ENCODE measurements around the gene SBNO1.

SBNO1 gene

DNA sequence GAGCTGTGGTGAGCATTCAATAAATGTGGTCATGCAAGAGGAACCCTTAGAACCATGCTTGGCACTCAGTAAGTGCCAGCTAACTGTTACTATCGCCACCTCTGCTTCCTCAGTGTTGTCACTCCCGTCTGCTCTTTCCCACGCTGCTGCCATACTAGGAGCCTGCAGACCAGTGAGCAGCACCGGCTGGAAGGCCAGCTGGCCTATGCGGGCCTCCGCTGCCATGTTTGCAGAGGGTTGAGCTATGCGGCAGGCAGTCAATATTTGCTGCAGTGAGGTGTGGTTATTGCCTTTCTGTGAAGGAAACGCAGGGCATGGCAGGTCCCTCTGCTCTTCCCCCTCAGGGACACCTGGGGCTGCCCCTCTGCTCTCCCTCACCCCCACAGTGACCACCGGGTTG, 32.3 kb upstream of the SBNO1 start:
- no peak overlapping the region for H3K4me3 ChIP-seq (ENCODE audit: low read depth, low read length)
- H3K36me3 ChIP-seq (replicated peaks): peaks cover 64% of the 10 kb centered on the region
- DNase-seq: no peak
- no peak overlapping the region for H3K27ac ChIP-seq
- TF ChIP-seq, protein P1, sequence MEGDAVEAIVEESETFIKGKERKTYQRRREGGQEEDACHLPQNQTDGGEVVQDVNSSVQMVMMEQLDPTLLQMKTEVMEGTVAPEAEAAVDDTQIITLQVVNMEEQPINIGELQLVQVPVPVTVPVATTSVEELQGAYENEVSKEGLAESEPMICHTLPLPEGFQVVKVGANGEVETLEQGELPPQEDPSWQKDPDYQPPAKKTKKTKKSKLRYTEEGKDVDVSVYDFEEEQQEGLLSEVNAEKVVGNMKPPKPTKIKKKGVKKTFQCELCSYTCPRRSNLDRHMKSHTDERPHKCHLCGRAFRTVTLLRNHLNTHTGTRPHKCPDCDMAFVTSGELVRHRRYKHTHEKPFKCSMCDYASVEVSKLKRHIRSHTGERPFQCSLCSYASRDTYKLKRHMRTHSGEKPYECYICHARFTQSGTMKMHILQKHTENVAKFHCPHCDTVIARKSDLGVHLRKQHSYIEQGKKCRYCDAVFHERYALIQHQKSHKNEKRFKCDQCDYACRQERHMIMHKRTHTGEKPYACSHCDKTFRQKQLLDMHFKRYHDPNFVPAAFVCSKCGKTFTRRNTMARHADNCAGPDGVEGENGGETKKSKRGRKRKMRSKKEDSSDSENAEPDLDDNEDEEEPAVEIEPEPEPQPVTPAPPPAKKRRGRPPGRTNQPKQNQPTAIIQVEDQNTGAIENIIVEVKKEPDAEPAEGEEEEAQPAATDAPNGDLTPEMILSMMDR (IDR thresholded peaks at IDR 0.05; ENCODE audit: low read depth, low read length, missing control alignments): no peak
- H3K27me3 ChIP-seq (replicated peaks): no peaks in the 10 kb centered on the region
- in situ Hi-C loops (cut with HindIII; ENCODE audit: low pct_ligation_motif_present, low sequenced_read_pairs): no loop called here

DNA sequence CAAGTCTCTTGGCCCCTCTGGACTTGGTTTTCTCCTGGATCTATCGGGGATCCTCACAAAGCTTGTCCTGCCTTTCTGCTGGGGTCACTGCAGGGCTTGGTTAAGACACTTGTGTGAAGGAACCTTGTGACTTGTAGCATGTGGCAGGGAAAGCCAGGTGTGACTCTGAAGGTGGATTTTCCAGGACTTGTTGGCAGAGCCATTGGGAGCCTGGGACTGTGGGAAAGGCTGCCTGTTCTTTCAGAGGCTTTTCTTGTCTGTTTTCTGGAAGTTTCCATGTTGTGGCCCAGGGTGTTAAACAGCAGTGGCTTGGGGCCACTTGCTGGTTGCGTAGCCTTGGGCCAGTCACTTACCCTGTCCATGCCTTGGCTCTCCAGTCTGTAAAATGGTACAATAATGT, 31.9 kb upstream of the SBNO1 start:
- Histone ChIP-seq H3K27me3 (replicated peaks) (no peaks in the 10 kb centered on the region), H3K4me3 (ENCODE audit: low read depth, low read length) (no peak overlapping the region), H3K36me3 (replicated peaks) (peaks cover 65% of the 10 kb centered on the region), H3K27ac (no peak overlapping the region)
- no peak for DNase-seq
- in situ Hi-C loops (cut with HindIII; ENCODE audit: low pct_ligation_motif_present, low sequenced_read_pairs): no loop called here
- TF ChIP-seq, protein P1 (IDR thresholded peaks at IDR 0.05; ENCODE audit: low read depth, low read length, missing control alignments): no peak

DNA sequence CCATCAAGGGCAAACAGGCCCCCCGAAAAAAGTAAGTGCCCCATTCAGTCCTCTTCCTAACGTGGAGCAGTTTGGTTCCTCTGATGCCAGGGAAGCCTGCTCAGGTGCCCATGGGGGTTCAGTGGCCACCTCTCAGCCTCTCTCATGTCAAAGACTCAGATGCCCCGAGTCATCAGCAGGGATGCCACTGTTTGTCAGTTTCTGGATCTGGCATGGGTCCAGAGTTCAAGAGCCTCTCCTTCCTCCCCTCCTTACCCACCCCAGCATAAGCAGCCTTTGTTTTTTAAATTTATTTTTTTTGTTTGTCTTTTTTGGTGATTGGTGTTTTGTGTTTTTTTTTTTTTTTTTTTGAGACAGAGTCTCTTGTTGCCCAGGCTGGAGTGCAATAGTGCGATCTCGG, 30.6 kb upstream of the SBNO1 start:
- Histone ChIP-seq H3K27me3 (replicated peaks) (no peaks in the 10 kb centered on the region), H3K36me3 (replicated peaks) (peaks cover 75% of the 10 kb centered on the region), H3K27ac (no peak overlapping the region), H3K4me3 (ENCODE audit: low read depth, low read length) (no peak overlapping the region)
- TF ChIP-seq, protein P1 (IDR thresholded peaks at IDR 0.05; ENCODE audit: low read depth, low read length, missing control alignments): no peak
- in situ Hi-C loops (cut with HindIII; ENCODE audit: low pct_ligation_motif_present, low sequenced_read_pairs): no loop called here
- no peak for DNase-seq

DNA sequence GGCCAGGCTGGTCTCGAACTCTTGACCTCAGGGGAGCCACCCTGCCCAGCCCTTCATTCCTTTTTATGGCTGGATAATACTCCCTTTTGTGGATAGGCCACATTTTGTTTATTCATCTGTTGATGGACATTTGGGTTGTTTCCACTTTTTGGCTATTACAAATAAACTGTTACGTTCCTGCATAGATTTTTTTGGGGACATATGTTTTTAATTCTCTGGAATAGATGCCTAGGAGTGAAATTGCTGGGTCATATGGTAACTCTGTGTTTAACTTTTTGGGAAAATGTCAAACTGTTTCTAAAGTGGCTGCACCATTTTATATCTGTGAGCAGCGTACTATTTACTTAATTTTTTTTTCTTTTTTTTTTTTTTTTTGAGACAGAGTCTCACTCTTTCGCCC, 29.1 kb upstream of the SBNO1 start:
- in situ Hi-C loops (cut with HindIII; ENCODE audit: low pct_ligation_motif_present, low sequenced_read_pairs): no loop called here
- no peak for DNase-seq
- no peak overlapping the region for H3K27ac ChIP-seq
- TF ChIP-seq, protein P1 (IDR thresholded peaks at IDR 0.05; ENCODE audit: low read depth, low read length, missing control alignments): no peak
- no peak overlapping the region for H3K4me3 ChIP-seq (ENCODE audit: low read depth, low read length)
- no peaks in the 10 kb centered on the region for H3K27me3 ChIP-seq (replicated peaks)
- H3K36me3 ChIP-seq (replicated peaks): peaks cover 65% of the 10 kb centered on the region

DNA sequence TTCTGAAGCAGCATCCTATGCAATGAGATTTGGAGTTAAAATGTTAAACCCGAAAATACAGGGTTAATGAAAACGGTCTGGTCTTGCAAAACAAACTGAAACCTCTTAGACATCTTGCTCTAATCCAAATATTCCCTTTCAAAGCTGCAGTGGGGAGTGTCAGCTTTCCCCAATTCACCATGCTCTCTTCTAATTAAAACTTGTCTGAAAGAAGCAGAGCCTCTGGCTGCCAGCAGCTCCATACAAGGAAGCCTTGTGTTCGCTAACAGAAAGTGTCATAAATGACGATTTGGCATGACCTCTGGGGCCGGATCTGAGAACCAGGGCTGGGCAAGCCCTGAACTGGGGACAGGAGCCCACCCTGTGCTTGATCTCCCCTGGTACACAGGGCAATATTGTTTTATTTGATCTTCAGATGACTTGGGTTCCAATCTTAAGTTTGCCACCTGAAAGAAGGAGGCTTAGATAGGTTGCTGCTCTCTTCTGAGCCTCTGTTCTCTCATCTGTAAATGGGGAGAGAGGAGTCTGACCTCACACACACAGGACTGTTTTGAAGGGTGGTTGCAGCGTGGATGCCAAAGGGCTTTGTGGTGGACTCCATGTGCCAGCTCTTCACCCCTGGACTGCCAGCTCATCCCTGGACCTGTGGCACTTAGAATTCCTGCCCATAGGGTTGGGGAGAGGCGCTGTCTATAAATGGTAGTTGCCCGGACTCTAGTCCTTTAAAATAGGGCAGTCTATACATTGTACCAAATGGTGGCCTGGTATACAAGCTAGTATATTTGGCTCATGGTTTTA, 27.1 kb upstream of the SBNO1 start:
- TF ChIP-seq, protein P1 (IDR thresholded peaks at IDR 0.05; ENCODE audit: low read depth, low read length, missing control alignments): no peak
- H3K27ac ChIP-seq: no peak overlapping the region
- no peak overlapping the region for H3K4me3 ChIP-seq (ENCODE audit: low read depth, low read length)
- no peak for DNase-seq
- H3K27me3 ChIP-seq (replicated peaks): no peaks in the 10 kb centered on the region
- in situ Hi-C loops (cut with HindIII; ENCODE audit: low pct_ligation_motif_present, low sequenced_read_pairs): no loop called here
- peaks cover 58% of the 10 kb centered on the region for H3K36me3 ChIP-seq (replicated peaks)

Measured in brain microvascular endothelial cell (primary cell).